CD4-positive, alpha-beta T cell treated with Interleukin-17A for 4 hours (primary cell): ENCODE measurements around the gene SPTBN4.
"Not testable (repeated sequence)": the region's sequence is repeated elsewhere in the genome, so short reads cannot be mapped to it uniquely, and the experiment has no call there.

Source experiments
- DNase-seq: peaks from one replicate; pipeline ENCODE4 v3.0.0-alpha.2; 2020; ENCODE audit warnings: mixed read lengths

Gene SPTBN4

GRCh38 chr19:40623403-40624251 lies 156.8 kb downstream of the SPTBN4 start:
- no peak for DNase-seq

DNA sequence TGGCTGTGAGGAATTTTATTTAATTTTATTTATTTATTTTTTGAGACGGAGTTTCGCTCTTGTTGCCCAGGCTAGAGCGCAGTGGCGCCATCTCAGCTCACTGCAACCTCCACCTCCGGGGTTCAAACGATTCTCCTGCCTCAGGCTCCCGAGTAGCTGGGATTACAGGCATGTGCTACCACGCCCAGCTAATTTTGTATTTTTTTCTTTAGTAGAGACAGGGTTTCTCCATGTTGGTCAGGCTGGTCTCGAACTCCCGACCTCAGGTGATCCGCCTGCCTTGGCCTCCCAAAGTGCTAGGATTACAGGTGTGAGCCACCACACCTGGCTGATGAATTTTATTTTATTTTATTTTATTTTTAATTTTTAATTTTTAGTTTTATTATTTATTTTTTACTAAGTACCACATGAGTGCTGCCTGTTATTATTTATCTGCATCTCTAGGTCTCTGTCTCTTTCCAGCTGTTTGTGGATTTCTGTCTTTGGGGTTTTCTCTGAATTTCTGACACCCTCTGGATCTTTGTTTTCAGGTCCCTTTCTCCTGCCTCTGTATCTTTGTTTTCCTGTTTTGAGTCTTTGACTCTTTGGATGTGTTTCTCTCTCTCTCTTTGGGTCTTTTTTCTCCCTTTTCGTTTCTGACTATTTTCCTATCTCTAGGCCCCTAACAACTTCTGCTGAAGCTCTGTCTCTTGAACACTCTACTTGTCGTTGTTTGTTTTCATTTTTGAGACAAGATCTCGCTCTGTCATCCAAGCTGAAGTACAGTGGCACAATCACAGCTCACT lies 157.8 kb downstream of the SPTBN4 start:
- DNase-seq: not testable (repeated sequence)

DNA sequence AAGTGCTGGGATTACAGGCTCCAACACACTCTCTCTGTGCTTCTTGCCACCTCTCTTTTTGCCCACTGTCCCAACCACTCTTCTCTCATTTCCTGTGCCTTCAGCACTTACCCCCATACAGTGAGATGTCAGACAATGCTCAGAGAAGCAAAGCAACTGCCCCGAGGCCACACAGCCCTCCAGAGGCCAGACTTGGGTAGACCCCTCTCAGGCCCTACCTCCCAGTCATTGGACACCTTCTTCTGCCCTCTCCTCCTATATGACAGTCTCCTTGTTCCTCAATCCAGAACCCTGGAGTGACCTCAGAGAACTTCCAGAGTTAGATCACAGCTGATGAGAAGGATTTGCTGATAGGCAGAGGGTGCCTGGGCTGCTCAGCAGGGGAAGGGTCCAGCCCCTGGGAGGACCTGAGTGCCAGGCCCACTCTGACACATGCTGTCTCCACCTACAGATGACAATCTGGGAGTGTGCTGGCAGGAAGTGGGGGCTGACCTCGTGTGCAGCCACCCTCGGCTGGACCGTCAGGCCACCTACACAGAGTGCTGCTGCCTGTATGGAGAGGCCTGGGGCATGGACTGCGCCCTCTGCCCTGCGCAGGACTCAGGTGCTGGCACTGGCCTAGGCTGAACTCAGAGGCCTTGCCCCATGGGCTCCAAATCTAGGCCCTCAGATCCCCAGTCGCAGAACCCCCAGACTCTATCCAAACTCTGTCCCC lies 158.8 kb downstream of the SPTBN4 start:
- no peak for DNase-seq
